VCaP (cell line): Measurements from ENCODE around the gene OTP.
"Not testable (repeated sequence)": the region's sequence is repeated elsewhere in the genome, so short reads cannot be mapped to it uniquely, and the experiment has no call there.

ENCODE experiments used
- H3K27ac ChIP-seq: fragments of 450-650 bp; 2 replicates; pipeline ENCODE4 v1.5.1; 2017
- CTCF ChIP-seq: fragments of 450-650 bp; conservative IDR thresholded peaks from 2 replicates; pipeline ENCODE4 v1.5.1; 2017; ENCODE audit warnings: mild to moderate bottlenecking, moderate library complexity

OTP gene

GRCh38 chr5:77588175-77588574 lies 50.3 kb downstream of the OTP start:
- no peak overlapping the region for H3K27ac ChIP-seq
- TF ChIP-seq CTCF: no peak

- H3K27ac ChIP-seq: no peak overlapping the region
- TF ChIP-seq CTCF: no peak
Measured at GRCh38 chr5:77586101-77586500, 52.4 kb downstream of the OTP start.

GRCh38 chr5:77582143-77582542 lies 56.4 kb downstream of the OTP start:
- H3K27ac ChIP-seq: not testable (repeated sequence)
